ENCODE measurements around the gene HGS.

DNA sequence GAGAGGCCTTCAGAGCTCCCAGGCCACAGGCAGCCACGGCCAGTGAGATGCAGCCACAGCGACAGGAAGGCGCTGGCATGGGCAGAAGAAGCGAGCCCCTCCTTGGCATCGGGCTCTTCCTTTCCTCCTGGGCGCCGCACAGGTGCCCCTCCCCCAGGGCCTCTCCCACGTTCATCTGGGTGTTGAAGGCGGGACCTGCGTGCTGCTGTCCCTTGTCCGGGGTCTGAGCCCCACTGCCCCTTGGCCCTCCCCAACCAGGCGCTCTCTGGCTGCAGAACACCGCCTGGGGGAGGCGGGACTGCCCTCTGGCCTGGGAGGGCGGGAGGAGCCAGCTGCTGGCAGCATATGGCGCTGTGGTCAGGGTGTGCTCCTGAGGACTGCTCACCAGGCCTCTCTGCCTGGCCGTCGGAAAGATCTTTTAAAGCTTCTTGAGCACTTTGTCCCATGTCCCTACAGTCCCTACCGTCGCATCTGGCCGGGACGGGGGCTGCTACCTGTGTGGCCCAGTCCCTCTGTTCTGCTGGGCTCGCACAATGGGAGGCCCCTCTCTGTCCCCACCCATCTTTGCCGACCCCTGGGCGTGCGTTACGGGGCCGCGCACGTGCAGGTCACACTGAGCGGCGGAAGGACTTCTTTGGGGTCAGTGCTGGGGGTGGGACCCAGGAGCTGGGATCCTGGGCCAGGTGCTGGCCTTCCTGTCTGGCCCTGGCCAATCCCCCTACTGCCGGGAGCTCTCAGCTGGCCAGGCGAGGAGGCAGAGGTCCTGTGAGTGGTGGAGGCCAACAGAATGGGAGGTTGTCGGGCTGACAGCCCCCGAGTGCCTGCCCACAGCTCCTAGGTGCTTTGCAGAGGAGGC lies 30.0 kb downstream of the HGS start:
- TF ChIP-seq TAF1 (IDR thresholded peaks at IDR 0.05; ENCODE audit: low read depth, low read length): no peak
- TF ChIP-seq POLR2AphosphoS5 (IDR thresholded peaks at IDR 0.05; ENCODE audit: low read depth, low read length): no peak
- no peak for TF ChIP-seq POLR2A (IDR thresholded peaks at IDR 0.05; ENCODE audit: low read depth, low read length)
